Superior temporal gyrus (tissue), 1 donor: ENCODE measurements around the gene NATD1.
"Not testable (repeated sequence)": the region's sequence is repeated elsewhere in the genome, so short reads cannot be mapped to it uniquely, and the experiment has no call there.

Experiments
- DNase-seq: peaks from one replicate; pipeline ENCODE4 v3.0.0-alpha.2; 2016; ENCODE audit errors: extremely low spot score

Gene NATD1

GRCh38 chr17:21194226-21194625 is 59.0 kb downstream of the NATD1 start:
- no peak for DNase-seq

DNA sequence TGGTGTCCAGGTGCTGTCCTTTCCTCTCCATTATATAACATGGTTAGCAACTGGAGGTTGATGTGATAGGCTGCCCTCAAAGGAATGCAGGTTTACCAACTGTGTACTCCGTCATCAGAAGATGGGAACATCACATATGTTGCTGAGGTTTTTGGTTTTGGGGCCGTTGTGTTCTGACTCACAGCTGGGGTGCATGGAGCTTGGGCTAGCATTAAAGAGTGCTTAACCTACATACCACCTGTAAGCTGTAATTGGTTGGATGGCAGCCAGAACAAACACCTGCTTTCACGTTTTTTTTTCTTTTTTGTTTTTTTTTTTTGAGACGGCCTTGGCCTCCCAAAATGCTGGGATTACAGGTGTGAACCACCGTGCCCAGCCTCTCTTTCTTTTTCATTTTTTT is 60.2 kb downstream of the NATD1 start:
- no peak for DNase-seq

GRCh38 chr17:21192414-21192813 is 60.8 kb downstream of the NATD1 start:
- not testable (repeated sequence) for DNase-seq

DNA sequence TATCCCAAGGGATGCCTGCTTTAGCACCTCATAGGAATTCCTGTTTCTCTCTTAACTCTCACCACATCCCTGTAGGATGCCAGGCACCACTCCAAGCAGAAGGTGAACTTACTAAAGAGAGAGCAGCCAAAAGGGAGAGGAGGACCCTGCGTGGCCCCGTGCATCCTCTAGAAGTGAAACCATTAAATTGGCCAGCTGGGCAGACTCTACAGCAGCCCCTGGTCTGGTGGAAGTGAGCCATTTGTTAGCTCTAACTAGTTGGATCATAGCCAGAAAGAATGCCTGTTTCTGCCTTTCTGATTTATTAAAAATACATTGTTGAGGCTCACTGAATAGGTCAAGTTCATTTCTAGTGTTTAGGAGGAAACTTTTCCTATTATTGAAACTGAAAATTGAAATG is 61.5 kb downstream of the NATD1 start:
- no peak for DNase-seq

GRCh38 chr17:21190078-21190477 is 63.1 kb downstream of the NATD1 start:
- no peak for DNase-seq

- DNase-seq, result no peak
These were observed 63.8 kb downstream of the NATD1 start for GRCh38 chr17:21189361-21189760.
